GM19099 (cell line): Measurements from ENCODE around the gene JARID2.

ENCODE experiments used
- POLR2A ChIP-seq: IDR thresholded peaks from 3 replicates; pipeline ENCODE4 v1.6.1; 2011; ENCODE audit warnings: low read depth; ENCODE audit not compliant: insufficient read length; ENCODE audit errors: extremely low read depth

Gene JARID2

DNA sequence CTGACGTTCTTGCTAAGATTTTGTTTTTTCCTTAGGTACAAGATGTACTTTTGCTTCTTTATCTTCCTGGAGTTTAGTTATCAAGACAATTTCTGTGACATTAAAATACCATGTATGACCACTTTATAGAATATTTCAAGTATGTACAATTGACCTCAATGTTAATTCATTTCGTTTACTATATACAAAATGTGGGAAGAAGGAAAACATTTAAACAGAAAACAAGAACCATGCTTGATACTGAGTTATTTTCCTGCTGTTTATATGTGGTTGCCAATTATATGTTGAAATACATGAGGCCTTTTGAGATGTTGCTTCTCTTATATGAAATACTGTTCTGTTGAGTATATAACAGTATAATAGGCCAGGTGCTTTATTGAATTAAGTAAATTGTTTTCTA is 184.3 kb downstream of the JARID2 start:
- no peak for TF ChIP-seq POLR2A

GRCh38 chr6:15430931-15431405 is 185.1 kb downstream of the JARID2 start:
- no peak for TF ChIP-seq POLR2A

DNA sequence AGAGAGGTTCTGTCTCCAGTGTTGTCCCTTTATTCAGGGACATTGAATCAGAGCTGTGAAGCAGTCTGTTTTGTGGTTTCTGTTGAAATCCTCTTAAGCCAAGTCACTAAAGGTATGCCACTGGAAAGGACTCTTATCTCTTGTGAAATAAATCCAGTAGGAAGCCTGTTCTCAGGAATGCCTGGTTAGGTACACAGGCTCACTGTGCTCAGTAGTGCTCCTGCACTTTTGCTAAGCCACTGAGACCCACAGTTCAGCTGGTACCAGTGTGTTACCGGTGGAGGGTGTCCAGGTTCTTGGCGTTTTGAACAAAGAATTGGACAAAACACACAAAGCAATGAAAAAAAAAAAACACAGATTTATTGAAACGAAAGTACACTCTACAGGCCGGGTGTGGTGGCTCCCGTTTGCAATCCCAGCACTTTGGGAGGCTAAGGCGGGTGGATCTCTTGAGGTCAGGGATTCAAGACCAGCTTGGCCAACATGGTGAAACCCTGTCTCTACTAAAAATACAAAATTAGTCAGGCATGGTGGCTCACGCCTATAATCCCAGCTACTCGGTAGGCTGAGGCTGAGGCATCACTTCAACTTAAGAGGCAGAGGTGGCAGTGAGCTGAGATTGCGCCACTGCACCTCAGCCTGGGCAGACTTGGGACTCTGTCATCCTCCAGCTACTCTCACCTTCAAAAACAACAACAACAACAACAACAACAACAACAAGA is 186.1 kb downstream of the JARID2 start:
- no peak for TF ChIP-seq POLR2A

DNA sequence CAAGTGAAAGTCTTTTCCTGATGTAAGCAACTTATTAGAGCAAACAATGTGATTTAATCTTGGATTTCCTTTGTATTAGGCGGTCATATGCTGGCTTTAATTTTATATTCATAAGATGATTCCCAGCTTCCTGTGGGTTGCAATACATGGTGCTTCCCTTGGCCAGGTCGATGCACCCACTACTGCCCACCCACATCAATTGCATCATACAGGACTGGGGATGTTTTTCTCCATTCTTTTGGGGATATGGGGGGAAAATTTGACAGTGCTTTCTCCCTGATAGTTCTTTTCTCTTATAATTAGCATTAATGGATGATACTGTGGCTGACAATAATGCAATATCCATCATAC is 187.6 kb downstream of the JARID2 start:
- TF ChIP-seq POLR2A = no peak

- TF ChIP-seq POLR2A = no peak
Observed at GRCh38 chr6:15434263-15434662, 188.4 kb downstream of the JARID2 start.

DNA sequence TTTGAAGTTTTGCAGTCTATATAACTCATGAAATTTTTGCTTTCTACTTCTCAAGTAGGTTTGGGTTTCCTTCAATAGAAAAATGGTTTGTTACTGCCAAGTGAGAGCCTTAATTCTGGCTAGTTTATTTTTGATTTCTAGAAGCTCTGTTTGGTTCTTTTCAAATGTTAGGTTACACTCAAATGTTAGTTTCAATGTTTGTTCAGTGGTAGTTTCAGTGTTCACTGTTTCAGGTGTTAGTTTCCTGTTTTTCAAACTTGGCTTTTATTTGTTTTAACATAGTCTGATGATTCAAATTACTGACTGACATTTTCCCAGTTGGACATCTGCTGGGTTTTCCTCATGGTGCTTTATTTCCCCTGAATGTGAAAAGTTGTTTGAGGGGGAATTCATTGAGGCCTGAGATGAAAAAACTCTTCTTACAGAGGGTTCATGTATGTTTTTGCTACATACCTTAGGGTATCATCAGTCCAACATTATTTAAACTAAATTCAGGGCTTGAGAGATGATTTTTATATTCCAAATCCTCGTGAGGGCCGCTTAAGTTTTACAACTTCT is 189.0 kb downstream of the JARID2 start:
- TF ChIP-seq POLR2A = no peak

GRCh38 chr6:15435468-15435867 is 189.6 kb downstream of the JARID2 start:
- no peak for TF ChIP-seq POLR2A

DNA sequence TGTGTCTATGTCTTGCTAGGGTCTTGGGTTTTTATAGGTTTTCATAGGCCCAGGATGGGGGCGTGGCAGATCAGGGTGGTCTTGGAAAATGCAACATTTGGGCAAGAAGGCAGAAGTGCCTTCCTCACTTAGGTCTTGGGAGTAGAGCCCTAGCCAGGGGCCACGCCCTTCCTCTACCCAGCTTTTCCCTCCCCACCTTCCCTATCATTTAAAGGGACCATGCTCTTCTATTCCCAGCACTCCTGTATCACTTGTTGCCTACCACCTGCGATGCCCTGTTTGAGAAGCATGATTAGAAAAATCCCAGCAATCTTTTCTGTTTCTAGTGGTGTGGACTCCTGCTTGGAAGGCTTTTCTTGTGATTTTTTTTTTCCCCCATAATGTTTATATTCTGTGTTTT is 190.6 kb downstream of the JARID2 start:
- no peak for TF ChIP-seq POLR2A

- no peak for TF ChIP-seq POLR2A
Observed at GRCh38 chr6:15437090-15437635, 191.3 kb downstream of the JARID2 start.

GRCh38 chr6:15439410-15440025 is 193.6 kb downstream of the JARID2 start:
- no peak for TF ChIP-seq POLR2A

DNA sequence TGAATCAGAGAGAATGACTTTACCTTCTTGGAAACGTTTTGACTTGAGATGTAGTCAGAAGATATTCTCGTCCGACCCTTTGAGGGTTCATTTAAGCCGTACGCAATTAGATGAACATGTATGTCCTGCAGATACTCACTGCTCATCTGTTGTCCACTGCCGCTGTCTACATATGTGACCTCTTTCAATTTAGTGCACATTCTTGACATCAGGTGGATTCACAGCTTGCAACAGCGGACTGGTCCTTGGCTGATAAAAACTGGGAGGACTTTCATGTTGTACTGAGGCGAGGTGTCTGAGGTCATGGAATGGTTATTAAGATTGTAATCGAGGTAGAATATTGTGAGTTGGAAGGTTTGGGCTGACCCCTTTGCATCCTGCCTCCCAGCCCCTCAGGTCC is 194.2 kb downstream of the JARID2 start:
- no peak for TF ChIP-seq POLR2A

GRCh38 chr6:15441215-15441868 is 195.5 kb downstream of the JARID2 start:
- no peak for TF ChIP-seq POLR2A

DNA sequence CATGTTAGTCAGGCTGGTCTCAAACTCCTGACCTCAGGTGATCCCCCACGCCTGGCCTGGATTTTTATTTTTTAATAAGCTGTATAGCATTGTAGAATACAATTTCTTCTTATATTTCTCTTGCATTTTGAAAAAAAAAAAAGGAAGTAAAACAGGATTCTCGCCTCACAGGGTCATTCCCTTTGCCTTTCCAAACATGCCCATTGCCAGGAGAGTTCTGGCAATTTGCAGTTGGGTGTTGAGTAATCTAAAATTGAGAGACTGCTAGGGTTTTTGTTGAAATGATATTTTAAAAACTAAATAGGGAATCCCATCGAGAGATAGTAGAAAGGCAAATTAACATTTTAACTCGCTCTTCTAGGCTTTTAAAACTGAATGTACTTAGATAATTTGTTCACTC is 196.1 kb downstream of the JARID2 start:
- no peak for TF ChIP-seq POLR2A

DNA sequence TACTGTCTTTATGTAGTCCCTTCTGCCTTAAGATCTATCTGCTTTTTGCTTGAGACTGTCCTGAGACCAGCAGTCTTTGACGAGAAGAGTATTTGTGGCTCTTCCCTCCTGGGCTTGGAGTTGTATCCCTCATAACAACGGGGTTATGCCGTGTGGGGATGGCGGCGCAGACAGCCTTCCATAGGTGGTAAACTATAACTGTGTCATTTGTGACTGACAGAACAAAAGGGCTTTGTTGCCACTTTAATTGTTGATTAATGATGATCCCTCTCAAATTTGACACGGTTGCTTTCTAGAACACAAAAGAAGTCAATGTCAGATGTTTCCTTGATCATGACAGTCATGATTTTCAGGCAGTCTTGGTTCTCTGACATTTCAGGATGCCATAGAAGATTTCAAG is 196.6 kb downstream of the JARID2 start:
- TF ChIP-seq POLR2A = no peak

DNA sequence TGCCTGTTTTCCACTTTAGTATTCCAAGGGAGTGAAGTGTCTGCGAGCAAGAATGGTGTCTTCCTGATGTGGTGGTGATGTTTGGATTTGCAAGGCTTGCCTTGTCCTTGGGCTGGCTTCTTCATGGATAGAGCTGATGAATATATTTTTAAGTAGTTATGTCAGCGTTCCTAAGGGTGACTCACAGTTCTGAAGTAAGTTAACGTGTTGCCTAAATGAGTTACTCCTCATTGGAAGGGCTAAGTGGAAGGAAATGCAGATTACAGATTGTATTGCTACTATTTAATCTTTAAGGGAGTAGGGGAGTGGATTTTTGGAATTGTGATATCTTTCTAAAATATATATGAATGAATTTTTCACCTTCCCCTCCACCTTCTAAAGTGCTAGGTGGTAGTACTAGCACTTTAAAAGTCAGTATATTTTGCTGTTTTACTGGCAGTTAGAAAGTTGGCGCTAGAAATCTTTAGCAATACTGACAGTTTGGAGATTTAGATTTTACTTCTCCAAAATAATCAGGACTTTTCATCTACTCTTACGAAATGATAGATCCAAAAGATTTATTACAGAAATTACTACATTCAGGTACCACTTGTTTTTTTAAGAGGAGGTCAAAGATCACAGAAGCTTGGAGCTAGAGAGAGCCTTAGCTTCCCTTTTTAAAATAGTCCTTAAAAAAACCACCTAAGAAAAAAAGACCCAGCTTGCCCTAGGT is 197.4 kb downstream of the JARID2 start:
- no peak for TF ChIP-seq POLR2A
